Measurements from ENCODE around the gene DHX35. TPM values are rescaled to one million over a fixed set of nuclear protein-coding genes. Genes with fewer than 3 reads are reported as not detected.

DHX35 gene
- total and polyA plus RNA-seq, 10 of the 15 experiments (the other 5 are each of a cell fraction or from before 2014, with no cell fraction given): 4.3 to 21.6 (median 14.9) TPM

DNA sequence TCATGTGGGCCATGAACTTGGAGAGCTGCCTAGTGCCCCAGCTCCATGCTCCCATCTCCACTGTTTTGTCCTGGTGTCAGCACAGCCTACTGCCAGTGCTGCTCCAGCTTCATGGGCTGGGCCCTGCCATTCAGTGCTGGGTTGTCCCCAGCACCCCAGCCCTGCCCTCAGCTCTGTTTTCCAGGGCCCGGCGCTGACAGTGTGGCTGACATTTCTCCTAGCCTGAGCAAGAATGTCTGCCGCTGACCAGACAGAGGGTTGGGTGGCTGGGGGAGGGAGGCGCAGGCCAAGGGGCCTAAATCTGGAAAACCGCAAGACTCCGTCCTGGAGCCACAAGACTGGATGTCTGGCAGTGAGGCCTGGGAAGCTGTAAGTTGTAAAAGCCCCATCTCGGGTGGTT lies 78.9 kb downstream of the DHX35 start:
- H2AFZ ChIP-seq (ENCODE audit: control insufficient read depth, low read depth, low read length): no peak overlapping the region
- no peak for FAIRE-seq
- peaks cover 5 to 14% of the 10 kb centered on the region in 2 experiments for H3K36me3 ChIP-seq (ENCODE audit: control insufficient read depth in 2 of 2, insufficient read depth in 2 of 2, low read length in 1 of 2)
- no peak overlapping the region for H3K4me2 ChIP-seq (ENCODE audit: control insufficient read depth, insufficient read depth)
- no peak for ATAC-seq
- TF ChIP-seq RELA (IDR thresholded peaks at IDR 0.05; ENCODE audit: borderline replicate concordance, partially characterized antibody): no peak
- ChIA-PET POLR2A (no interaction called here), CTCF (interaction anchor here (1.1 to 1.5 kb wide), 2 partner anchors 44 to 391 kb away, joined by 3 to 5 read pairs; no protein-coding TSS in a partner anchor), RAD21 (ENCODE audit: unreplicated experiment) (no interaction called here), SMC1A (ENCODE audit: uncharacterized antibody, unreplicated experiment) (interaction anchor here (0.7 to 2.0 kb wide), 3 partner anchors 8 to 112 kb away, joined by 3 to 6 read pairs (median 6); no protein-coding TSS in a partner anchor)
- no peaks in the 10 kb centered on the region for H3K4me1 ChIP-seq (ENCODE audit: control insufficient read depth, insufficient read depth, low read length)
- H3K27ac ChIP-seq (ENCODE audit: control insufficient read depth, insufficient read depth): no peak overlapping the region
- no peak overlapping the region for H3K4me3 ChIP-seq
- intact Hi-C loops (cut with micrococcal nuclease; ENCODE audit: unreplicated experiment) (loop anchor here (10.0 kb wide), 1 partner anchor 286 kb away; no protein-coding TSS in a partner anchor), in situ Hi-C loops (cut with MboI) (no loop called here)
- H4K20me1 ChIP-seq (ENCODE audit: control insufficient read depth, insufficient read depth): no peaks in the 10 kb centered on the region
- DNase-seq (ENCODE audit: low read depth, low spot score): no peak
- H3K79me2 ChIP-seq (ENCODE audit: control insufficient read depth, insufficient read depth, low read length): no peaks in the 10 kb centered on the region
- 91% methylated on average over 7 of the region's 7 CpGs for WGBS (ENCODE audit: insufficient coverage, insufficient replicate concordance, low lambda C conversion rate, missing lambda C conversion rate)
- BruUV-seq (replicated peaks): no TSS peak
- H3K9ac ChIP-seq (ENCODE audit: control insufficient read depth, insufficient read depth, low read length): no peak overlapping the region
- H3K27me3 ChIP-seq (replicated peaks in 1 of 2; ENCODE audit: control insufficient read depth in 2 of 2, insufficient read depth in 2 of 2, low read length in 1 of 2): no peaks in the 10 kb centered on the region
- H3K9me3 ChIP-seq (replicated peaks; ENCODE audit: control insufficient read depth, insufficient read depth, low read length): no peaks in the 10 kb centered on the region

DNA sequence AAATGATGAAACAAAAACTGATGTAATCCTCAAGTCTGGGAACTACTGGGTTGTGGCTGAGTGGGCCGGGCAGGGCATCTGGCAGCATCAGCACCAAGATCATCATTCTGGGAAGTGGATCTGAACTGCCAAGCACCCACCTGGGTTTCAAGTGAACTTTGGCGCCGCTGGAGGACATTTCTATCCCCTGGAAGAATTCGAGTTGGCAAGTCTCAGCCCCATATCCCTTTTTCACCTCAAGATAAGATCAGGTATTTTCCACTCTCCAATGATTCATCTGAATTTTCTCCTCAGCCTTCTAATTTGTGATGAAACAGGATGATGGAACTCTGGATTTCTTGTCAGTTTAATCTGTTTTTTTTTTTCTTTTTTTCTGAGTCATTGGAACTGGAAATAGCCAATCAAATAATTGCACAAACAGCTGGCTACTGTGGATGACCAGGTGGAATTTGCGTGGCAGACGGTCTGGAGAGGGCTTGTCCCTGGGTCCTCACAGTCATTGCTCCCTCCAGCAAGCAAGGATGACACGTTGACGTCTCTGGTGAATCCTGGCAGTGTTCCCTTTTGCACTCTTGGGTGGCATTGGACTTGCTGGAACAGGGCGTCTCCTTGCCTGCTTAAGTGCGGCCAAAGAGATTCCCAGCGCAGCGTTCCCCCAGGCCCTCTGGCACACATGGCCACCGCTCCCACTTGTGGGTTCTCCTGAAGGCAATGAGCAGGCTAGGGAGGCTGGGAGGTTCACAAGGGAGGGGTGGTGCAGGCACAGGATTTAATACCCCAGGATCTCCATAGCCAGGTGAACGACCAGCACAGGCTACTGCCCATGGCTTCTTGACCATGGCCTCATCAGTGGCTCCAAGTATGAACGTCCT lies 80.4 kb downstream of the DHX35 start:
- H3K9ac ChIP-seq (ENCODE audit: control insufficient read depth, insufficient read depth, low read length): no peak overlapping the region
- POLR2A ChIA-PET: no interaction called here
- DNase-seq (ENCODE audit: low read depth, low spot score): no peak
- BruUV-seq (replicated peaks): no TSS peak
- no peaks in the 10 kb centered on the region for H3K4me1 ChIP-seq (ENCODE audit: control insufficient read depth, insufficient read depth, low read length)
- peaks cover 5 to 14% of the 10 kb centered on the region in 2 experiments; a peak in 3 of 4 replicates for H3K36me3 ChIP-seq (ENCODE audit: control insufficient read depth in 2 of 2, insufficient read depth in 2 of 2, low read length in 1 of 2)
- intact Hi-C loops (cut with micrococcal nuclease; ENCODE audit: unreplicated experiment): loop anchor here (10.0 kb wide), 1 partner anchor 288 kb away; no protein-coding TSS in a partner anchor
- FAIRE-seq: no peak
- no peaks in the 10 kb centered on the region for H3K79me2 ChIP-seq (ENCODE audit: control insufficient read depth, insufficient read depth, low read length)
- H4K20me1 ChIP-seq (ENCODE audit: control insufficient read depth, insufficient read depth): no peaks in the 10 kb centered on the region
- in situ Hi-C loops (cut with MboI): no loop called here
- no peaks in the 10 kb centered on the region for H3K9me3 ChIP-seq (replicated peaks; ENCODE audit: control insufficient read depth, insufficient read depth, low read length)
- WGBS (ENCODE audit: insufficient coverage, insufficient replicate concordance, low lambda C conversion rate, missing lambda C conversion rate): 92% methylated on average over 15 of the region's 15 CpGs
- RAD21 ChIA-PET (ENCODE audit: unreplicated experiment): no interaction called here
- SMC1A ChIA-PET (ENCODE audit: uncharacterized antibody, unreplicated experiment): interaction anchor here (0.9 kb wide), 1 partner anchor 12 kb away, joined by 3 read pairs; no protein-coding TSS in a partner anchor
- no peak overlapping the region for H3K4me2 ChIP-seq (ENCODE audit: control insufficient read depth, insufficient read depth)
- ATAC-seq: no peak
- H3K27ac ChIP-seq (ENCODE audit: control insufficient read depth, insufficient read depth): no peak overlapping the region
- no peak overlapping the region for H3K4me3 ChIP-seq
- H3K27me3 ChIP-seq (replicated peaks in 1 of 2; ENCODE audit: control insufficient read depth in 2 of 2, insufficient read depth in 2 of 2, low read length in 1 of 2): no peaks in the 10 kb centered on the region
- no peak overlapping the region for H2AFZ ChIP-seq (ENCODE audit: control insufficient read depth, low read depth, low read length)
- CTCF ChIA-PET: interaction anchor here (1.5 kb wide), 1 partner anchor 46 kb away, joined by 5 read pairs; no protein-coding TSS in a partner anchor
- TF ChIP-seq, protein P1, sequence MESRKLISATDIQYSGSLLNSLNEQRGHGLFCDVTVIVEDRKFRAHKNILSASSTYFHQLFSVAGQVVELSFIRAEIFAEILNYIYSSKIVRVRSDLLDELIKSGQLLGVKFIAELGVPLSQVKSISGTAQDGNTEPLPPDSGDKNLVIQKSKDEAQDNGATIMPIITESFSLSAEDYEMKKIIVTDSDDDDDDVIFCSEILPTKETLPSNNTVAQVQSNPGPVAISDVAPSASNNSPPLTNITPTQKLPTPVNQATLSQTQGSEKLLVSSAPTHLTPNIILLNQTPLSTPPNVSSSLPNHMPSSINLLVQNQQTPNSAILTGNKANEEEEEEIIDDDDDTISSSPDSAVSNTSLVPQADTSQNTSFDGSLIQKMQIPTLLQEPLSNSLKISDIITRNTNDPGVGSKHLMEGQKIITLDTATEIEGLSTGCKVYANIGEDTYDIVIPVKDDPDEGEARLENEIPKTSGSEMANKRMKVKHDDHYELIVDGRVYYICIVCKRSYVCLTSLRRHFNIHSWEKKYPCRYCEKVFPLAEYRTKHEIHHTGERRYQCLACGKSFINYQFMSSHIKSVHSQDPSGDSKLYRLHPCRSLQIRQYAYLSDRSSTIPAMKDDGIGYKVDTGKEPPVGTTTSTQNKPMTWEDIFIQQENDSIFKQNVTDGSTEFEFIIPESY (IDR thresholded peaks at IDR 0.05): no peak
- TF ChIP-seq, protein P2, sequence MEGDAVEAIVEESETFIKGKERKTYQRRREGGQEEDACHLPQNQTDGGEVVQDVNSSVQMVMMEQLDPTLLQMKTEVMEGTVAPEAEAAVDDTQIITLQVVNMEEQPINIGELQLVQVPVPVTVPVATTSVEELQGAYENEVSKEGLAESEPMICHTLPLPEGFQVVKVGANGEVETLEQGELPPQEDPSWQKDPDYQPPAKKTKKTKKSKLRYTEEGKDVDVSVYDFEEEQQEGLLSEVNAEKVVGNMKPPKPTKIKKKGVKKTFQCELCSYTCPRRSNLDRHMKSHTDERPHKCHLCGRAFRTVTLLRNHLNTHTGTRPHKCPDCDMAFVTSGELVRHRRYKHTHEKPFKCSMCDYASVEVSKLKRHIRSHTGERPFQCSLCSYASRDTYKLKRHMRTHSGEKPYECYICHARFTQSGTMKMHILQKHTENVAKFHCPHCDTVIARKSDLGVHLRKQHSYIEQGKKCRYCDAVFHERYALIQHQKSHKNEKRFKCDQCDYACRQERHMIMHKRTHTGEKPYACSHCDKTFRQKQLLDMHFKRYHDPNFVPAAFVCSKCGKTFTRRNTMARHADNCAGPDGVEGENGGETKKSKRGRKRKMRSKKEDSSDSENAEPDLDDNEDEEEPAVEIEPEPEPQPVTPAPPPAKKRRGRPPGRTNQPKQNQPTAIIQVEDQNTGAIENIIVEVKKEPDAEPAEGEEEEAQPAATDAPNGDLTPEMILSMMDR (IDR thresholded peaks at IDR 0.05 in 2 of 3, conservative IDR thresholded peaks at IDR 0.05 in 1 of 3; ENCODE audit: control insufficient read depth in 2 of 3, extremely low read depth in 1 of 3, insufficient read depth in 1 of 3, low read depth in 3 of 3, low read length in 3 of 3): no peak
- TF ChIP-seq, protein P3, sequence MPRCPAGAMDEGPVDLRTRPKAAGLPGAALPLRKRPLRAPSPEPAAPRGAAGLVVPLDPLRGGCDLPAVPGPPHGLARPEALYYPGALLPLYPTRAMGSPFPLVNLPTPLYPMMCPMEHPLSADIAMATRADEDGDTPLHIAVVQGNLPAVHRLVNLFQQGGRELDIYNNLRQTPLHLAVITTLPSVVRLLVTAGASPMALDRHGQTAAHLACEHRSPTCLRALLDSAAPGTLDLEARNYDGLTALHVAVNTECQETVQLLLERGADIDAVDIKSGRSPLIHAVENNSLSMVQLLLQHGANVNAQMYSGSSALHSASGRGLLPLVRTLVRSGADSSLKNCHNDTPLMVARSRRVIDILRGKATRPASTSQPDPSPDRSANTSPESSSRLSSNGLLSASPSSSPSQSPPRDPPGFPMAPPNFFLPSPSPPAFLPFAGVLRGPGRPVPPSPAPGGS (IDR thresholded peaks at IDR 0.05; ENCODE audit: borderline replicate concordance, insufficient read depth, low read depth, low read length, poor library complexity, severe bottlenecking): no peak
- no peak for TF ChIP-seq POU2F2 (IDR thresholded peaks at IDR 0.05; ENCODE audit: borderline replicate concordance, low read depth, low read length)
- TF ChIP-seq, protein P4, sequence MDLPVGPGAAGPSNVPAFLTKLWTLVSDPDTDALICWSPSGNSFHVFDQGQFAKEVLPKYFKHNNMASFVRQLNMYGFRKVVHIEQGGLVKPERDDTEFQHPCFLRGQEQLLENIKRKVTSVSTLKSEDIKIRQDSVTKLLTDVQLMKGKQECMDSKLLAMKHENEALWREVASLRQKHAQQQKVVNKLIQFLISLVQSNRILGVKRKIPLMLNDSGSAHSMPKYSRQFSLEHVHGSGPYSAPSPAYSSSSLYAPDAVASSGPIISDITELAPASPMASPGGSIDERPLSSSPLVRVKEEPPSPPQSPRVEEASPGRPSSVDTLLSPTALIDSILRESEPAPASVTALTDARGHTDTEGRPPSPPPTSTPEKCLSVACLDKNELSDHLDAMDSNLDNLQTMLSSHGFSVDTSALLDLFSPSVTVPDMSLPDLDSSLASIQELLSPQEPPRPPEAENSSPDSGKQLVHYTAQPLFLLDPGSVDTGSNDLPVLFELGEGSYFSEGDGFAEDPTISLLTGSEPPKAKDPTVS (IDR thresholded peaks at IDR 0.05; ENCODE audit: low read depth, low read length): no peak
